Liver (tissue), 3 donors: Measurements from ENCODE around the gene SEL1L2.

ENCODE experiments used
- RXRA ChIP-seq, 2 donors: IDR thresholded peaks; 2 replicates each; pipeline ENCODE4 v1.6.1; 2017 to 2018; ENCODE audit warnings: antibody characterized with exemption in 2 of 2, mild to moderate bottlenecking in 1 of 2
- TF ChIP-seq, protein P1 (sequence below): fragments of 150-350 bp; IDR thresholded peaks from 2 replicates; pipeline ENCODE4 v1.5.1; 2017; ENCODE audit warnings: improper control_type of control experiment, low read depth, low read length; ENCODE audit not compliant: missing input control
- TF ChIP-seq, protein P2 (sequence below): IDR thresholded peaks from 2 replicates; pipeline ENCODE4 v1.6.1; 2016; ENCODE audit warnings: antibody characterized with exemption, mild to moderate bottlenecking
- donor health status: healthy.
- donor health status: healthy.

DNA sequence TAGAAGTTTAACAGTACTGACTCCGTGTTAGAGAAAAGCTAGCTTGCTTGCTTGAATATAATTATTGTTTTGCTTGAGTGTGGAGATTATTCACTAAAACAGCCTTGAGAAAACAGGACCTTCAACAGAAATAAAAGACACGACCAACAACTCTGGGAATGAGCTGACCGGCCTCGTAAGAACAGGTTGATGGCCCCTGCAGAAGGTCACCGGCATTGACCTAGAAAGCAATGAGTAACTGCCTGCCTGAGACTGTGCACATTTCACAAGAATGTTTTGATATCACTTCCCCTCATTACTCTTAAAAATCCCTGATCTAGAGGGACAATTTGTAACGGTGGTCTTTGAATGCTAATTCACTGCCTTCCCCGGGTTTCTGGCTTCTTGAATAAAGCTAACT, 49.4 kb downstream of the SEL1L2 start:
- TF ChIP-seq, protein P1, sequence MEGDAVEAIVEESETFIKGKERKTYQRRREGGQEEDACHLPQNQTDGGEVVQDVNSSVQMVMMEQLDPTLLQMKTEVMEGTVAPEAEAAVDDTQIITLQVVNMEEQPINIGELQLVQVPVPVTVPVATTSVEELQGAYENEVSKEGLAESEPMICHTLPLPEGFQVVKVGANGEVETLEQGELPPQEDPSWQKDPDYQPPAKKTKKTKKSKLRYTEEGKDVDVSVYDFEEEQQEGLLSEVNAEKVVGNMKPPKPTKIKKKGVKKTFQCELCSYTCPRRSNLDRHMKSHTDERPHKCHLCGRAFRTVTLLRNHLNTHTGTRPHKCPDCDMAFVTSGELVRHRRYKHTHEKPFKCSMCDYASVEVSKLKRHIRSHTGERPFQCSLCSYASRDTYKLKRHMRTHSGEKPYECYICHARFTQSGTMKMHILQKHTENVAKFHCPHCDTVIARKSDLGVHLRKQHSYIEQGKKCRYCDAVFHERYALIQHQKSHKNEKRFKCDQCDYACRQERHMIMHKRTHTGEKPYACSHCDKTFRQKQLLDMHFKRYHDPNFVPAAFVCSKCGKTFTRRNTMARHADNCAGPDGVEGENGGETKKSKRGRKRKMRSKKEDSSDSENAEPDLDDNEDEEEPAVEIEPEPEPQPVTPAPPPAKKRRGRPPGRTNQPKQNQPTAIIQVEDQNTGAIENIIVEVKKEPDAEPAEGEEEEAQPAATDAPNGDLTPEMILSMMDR, result no peak
- TF ChIP-seq RXRA (IDR thresholded peaks at IDR 0.05), result no peak
- TF ChIP-seq, protein P2, sequence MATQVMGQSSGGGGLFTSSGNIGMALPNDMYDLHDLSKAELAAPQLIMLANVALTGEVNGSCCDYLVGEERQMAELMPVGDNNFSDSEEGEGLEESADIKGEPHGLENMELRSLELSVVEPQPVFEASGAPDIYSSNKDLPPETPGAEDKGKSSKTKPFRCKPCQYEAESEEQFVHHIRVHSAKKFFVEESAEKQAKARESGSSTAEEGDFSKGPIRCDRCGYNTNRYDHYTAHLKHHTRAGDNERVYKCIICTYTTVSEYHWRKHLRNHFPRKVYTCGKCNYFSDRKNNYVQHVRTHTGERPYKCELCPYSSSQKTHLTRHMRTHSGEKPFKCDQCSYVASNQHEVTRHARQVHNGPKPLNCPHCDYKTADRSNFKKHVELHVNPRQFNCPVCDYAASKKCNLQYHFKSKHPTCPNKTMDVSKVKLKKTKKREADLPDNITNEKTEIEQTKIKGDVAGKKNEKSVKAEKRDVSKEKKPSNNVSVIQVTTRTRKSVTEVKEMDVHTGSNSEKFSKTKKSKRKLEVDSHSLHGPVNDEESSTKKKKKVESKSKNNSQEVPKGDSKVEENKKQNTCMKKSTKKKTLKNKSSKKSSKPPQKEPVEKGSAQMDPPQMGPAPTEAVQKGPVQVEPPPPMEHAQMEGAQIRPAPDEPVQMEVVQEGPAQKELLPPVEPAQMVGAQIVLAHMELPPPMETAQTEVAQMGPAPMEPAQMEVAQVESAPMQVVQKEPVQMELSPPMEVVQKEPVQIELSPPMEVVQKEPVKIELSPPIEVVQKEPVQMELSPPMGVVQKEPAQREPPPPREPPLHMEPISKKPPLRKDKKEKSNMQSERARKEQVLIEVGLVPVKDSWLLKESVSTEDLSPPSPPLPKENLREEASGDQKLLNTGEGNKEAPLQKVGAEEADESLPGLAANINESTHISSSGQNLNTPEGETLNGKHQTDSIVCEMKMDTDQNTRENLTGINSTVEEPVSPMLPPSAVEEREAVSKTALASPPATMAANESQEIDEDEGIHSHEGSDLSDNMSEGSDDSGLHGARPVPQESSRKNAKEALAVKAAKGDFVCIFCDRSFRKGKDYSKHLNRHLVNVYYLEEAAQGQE, result no peak
